Type B pancreatic cell (in vitro differentiated cells): ENCODE data around the gene ZSWIM2. TPM values are rescaled to one million over a fixed set of nuclear protein-coding genes. Genes with fewer than 3 reads are reported as not detected.
A peak's percentile ranks its signal among the peaks of the same experiment; 100 is the strongest.

Experiments
- DNase-seq: peaks from one replicate; pipeline ENCODE4 v3.0.0; 2021; ENCODE audit warnings: mixed read lengths; ENCODE audit not compliant: unreplicated experiment; ENCODE audit errors: extremely low spot score
- H3K27ac Mint-ChIP-seq: 2 replicates; pipeline ENCODE4 v1.8.0; 2021; ENCODE audit warnings: mild to moderate bottlenecking, mixed read lengths
- H3K27me3 Mint-ChIP-seq: 2 replicates; pipeline ENCODE4 v1.8.0; 2021; ENCODE audit warnings: mixed read lengths
- H3K36me3 Mint-ChIP-seq: 2 replicates; pipeline ENCODE4 v1.8.0; 2021; ENCODE audit warnings: mixed read lengths
- H3K4me1 Mint-ChIP-seq: one replicate; pipeline ENCODE4 v1.8.0; 2021; ENCODE audit warnings: mixed read lengths; ENCODE audit not compliant: unreplicated experiment
- H3K4me3 Mint-ChIP-seq: 2 replicates; pipeline ENCODE4 v1.8.0; 2021; ENCODE audit warnings: mild to moderate bottlenecking, mixed read lengths
- H3K9me3 Mint-ChIP-seq: 2 replicates; pipeline ENCODE4 v1.8.0; 2021; ENCODE audit warnings: mixed read lengths
- CTCF ChIP-seq: fragments of 200-600 bp; sonication (generic); conservative IDR thresholded peaks from 2 replicates; pipeline ENCODE4 v1.5.0; 2021; ENCODE audit warnings: antibody characterized with exemption, mild to moderate bottlenecking
- total RNA-seq: library from RNA; stranded (reverse); gene quantifications from 2 replicates; pipeline ENCODE4 v1.2.1, GENCODE V29; 2021; ENCODE audit warnings: low replicate concordance

The ZSWIM2 gene
- total RNA-seq, 1 donor from 2014 or later, result not detected

- Mint-ChIP-seq H3K27ac (no peak overlapping the region), H3K4me1 (no peaks in the 10 kb centered on the region), H3K4me3 (no peak overlapping the region), H3K27me3 (no peaks in the 10 kb centered on the region), H3K36me3 (no peaks in the 10 kb centered on the region), H3K9me3 (no peaks in the 10 kb centered on the region)
- TF ChIP-seq CTCF, result peak; percentile 90
- no peak for DNase-seq
Observed at GRCh38 chr2:186862869-186863709, 14.1 kb upstream of the ZSWIM2 start.

GRCh38 chr2:186855216-186855615 lies 6.2 kb upstream of the ZSWIM2 start:
- Mint-ChIP-seq H3K36me3 (no peaks in the 10 kb centered on the region), H3K27me3 (no peaks in the 10 kb centered on the region), H3K27ac (no peak overlapping the region), H3K4me1 (no peaks in the 10 kb centered on the region), H3K4me3 (no peak overlapping the region), H3K9me3 (no peaks in the 10 kb centered on the region)
- TF ChIP-seq CTCF, result no peak
- no peak for DNase-seq

GRCh38 chr2:186853951-186854350 lies 5.0 kb upstream of the ZSWIM2 start:
- Mint-ChIP-seq H3K4me1 (peaks cover 8% of the 10 kb centered on the region), H3K9me3 (no peaks in the 10 kb centered on the region), H3K27me3 (no peaks in the 10 kb centered on the region), H3K27ac (no peak overlapping the region), H3K36me3 (no peaks in the 10 kb centered on the region), H3K4me3 (no peak overlapping the region)
- TF ChIP-seq CTCF, result no peak
- DNase-seq, result no peak

GRCh38 chr2:186852508-186852907 lies 3.5 kb upstream of the ZSWIM2 start:
- TF ChIP-seq CTCF, result no peak
- DNase-seq, result no peak
- no peak overlapping the region for H3K4me3 Mint-ChIP-seq
- no peak overlapping the region for H3K27ac Mint-ChIP-seq
- peaks cover 11% of the 10 kb centered on the region for H3K4me1 Mint-ChIP-seq
- peaks cover 3% of the 10 kb centered on the region for H3K27me3 Mint-ChIP-seq
- H3K9me3 Mint-ChIP-seq, result no peaks in the 10 kb centered on the region
- H3K36me3 Mint-ChIP-seq, result no peaks in the 10 kb centered on the region

GRCh38 chr2:186842373-186842772 lies 6.6 kb downstream of the ZSWIM2 start:
- TF ChIP-seq CTCF, result no peak
- H3K27me3 Mint-ChIP-seq, result peaks cover 2% of the 10 kb centered on the region
- H3K36me3 Mint-ChIP-seq, result no peaks in the 10 kb centered on the region
- no peaks in the 10 kb centered on the region for H3K9me3 Mint-ChIP-seq
- peaks cover 8% of the 10 kb centered on the region for H3K4me1 Mint-ChIP-seq
- DNase-seq, result no peak
- H3K4me3 Mint-ChIP-seq, result no peak overlapping the region
- no peak overlapping the region for H3K27ac Mint-ChIP-seq
